Lower leg skin (tissue), 3 donors: ENCODE measurements around the gene KRT31.

Source experiments
- CTCF ChIP-seq, 3 donors: fragments of 450-650 bp; IDR thresholded peaks; one replicate each; pipeline ENCODE4 v1.5.1; 2016; ENCODE audit warnings: antibody characterized with exemption in 3 of 3, mild to moderate bottlenecking in 3 of 3, moderate library complexity in 2 of 3
- POLR2A ChIP-seq, 2 donors: fragments of 450-650 bp; IDR thresholded peaks; one replicate each; pipeline ENCODE4 v1.6.1; 2016 to 2017; ENCODE audit warnings: antibody characterized with exemption in 2 of 2, mild to moderate bottlenecking in 1 of 2, moderate library complexity in 1 of 2

GRCh38 chr17:41437769-41438168, 40.4 kb upstream of the KRT31 start:
- TF ChIP-seq CTCF (IDR thresholded peaks at IDR 0.05) = no peak
- no peak for TF ChIP-seq POLR2A (IDR thresholded peaks at IDR 0.05)
